T47D (cell line): Measurements from ENCODE around the gene ZIC2.

Source experiments
- DNase-seq, 2 experiments: peaks; one replicate each; pipeline versions ENCODE4 v3.0.0 to v3.0.0-alpha.2; 2011 to 2012; ENCODE audit warnings: low read depth in 1 of 2, low spot score in 1 of 2
- JUND ChIP-seq: IDR thresholded peaks from 2 replicates; pipeline ENCODE4 v1.6.1; 2012; ENCODE audit warnings: low read depth
- in situ Hi-C: cut with HindIII; loops from 2 replicates; pipeline ENCODE4 v1.10.0; 2016; ENCODE audit warnings: low sequenced_read_pairs, low pct_unique_long_range_greater_than_20kb

ZIC2 gene

DNA sequence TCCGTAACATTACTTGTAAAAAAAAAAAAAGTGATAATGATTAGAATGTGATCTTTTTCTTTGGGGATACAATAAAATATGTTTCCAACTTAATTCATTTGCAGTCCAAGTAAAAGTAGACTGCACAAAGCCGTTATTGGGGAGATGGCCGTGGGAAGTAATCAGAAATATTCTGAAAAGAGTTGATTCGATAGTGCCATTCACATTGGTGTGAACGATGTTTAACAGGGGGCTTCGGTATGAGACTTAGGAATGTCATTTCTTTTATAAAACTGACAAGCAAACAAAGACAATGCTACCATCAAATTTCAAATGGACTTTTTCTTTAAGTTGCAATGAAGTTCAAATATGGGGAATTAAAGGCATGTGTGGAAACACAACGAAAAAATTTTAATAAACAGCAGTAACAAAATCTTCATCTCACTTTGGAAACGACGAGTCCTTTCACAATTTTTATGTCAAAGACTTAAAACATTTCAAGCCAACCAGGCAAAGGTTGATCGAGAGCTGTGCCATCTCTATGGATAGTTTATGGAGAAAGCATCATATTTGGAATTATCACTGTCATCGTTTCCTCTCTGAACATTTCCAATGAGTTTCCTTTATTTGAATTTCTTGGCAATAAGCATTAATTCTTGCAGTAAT is 8.3 kb upstream of the ZIC2 start:
- in situ Hi-C loops, result no loop called here
- TF ChIP-seq JUND, result no peak
- DNase-seq, result no peak

DNA sequence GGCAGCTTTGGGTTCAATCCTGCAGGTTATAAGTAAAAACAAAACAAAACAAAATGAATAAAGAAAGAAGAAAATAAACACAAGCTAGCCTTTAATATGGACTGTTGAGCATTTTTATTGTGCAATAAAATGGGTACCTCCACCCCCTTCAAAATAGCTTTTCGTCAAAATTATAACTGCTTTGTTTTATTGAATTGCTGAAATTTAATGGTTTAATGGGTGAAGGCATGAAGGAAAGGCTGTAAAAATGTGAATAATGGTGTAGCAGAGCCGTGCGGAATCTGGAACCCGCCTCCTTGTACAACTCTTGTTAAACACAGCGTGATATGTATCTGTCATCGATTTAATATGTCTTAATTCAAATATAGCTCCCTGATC is 7.8 kb upstream of the ZIC2 start:
- no peak for TF ChIP-seq JUND
- DNase-seq, result no peak
- in situ Hi-C loops, result no loop called here

DNA sequence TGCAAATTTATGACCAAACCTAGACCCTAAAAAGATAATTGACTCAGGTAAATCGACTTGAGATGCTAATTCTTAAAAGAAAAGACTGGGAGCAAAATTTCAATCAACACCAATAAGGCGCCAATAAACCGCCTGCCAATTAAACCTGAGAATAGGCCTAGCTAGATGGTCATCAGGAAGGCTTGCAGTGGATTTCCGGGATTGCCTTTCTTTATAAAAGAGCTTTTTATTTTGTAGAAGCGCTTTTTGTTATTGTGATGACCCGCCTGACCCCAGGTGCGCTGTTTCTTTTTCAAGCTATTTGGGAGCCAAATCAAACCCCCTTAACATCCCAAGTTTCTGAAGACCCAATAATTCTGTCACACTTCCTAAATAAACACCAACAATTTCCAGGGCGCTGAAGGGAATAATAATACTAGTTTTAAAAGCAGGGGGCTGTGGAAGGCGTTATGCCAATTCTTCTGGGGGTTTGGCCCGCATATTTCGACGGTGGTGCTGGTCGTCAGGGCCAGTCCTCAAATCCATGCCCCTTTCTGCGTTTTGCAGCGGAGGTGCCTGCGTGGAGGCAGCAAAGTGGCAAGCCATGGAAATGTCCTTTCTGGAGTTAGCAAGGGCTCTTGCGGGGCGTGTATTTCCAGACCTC is 7.2 kb upstream of the ZIC2 start:
- DNase-seq, result no peak
- no peak for TF ChIP-seq JUND
- in situ Hi-C loops, result no loop called here

DNA sequence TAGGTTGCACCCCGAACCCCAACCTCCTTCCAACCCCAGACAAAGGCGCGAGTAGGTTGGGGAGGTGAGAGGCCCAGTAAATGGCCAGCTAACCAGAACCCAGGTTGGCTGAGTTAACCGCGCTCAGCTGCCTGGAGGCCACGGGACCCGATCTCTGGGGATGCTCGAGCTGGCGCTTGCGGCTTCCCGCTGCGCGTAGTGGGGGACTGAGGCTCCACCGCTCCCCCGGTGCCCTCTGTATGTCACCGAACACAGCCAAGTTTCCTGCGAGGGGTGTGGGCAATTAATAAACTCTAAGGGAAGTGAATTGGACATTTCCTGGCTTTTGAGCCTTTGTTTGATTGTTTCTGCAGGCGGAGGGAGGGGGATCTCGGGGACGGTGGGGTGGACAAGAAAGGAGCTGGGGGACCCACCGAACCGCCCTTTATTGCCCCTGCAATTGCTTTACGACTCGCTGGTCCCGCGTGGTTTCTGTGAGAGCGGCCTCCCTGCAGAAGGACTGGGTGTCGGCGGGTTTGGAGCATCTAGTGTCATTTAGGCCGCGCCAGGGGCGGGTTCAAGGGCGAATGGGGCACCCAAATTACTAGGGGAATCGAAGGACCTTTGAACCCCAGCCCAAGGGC is 6.5 kb upstream of the ZIC2 start:
- in situ Hi-C loops, result no loop called here
- no peak for DNase-seq
- no peak for TF ChIP-seq JUND

DNA sequence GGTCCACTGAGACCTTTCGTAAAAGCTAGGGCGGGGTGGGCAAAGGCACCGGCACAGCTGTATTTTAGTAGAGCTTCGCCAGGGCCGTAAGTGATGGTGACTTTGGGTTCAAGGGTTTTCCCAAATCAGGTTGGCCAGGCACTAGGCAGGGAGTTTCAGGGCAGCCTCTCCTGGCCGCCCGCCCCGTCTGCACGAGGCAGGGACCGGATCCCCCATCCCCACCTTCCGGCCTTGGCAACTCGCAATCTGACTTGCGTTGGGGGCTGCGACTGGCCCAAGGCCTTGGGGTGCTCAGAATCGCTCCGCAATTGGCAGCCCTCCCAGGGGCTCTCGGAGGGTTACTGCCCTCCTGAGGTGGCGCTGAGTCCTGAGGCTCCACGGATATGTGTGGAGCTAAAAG is 6.0 kb upstream of the ZIC2 start:
- no peak for DNase-seq
- no peak for TF ChIP-seq JUND
- in situ Hi-C loops, result no loop called here

DNA sequence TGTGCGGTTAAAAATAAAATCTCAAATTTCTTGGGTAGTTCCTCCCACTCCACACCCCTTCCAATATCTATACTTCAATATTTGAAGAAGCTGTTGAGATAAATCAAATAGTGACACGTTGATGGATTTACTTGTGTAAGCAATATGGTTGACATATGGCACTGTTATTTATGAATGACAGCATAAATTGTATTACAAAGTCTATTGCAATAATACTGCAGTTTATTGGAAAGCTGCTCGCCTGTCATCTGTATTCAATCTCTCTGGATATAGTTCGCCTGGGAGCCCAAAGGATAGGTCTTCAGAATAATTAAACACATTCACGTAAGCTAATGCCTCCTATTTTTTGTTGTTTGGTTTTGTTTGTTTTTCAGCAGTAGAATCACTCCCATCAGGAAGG is 5.0 kb upstream of the ZIC2 start:
- DNase-seq, result no peak
- TF ChIP-seq JUND, result no peak
- in situ Hi-C loops, result no loop called here

DNA sequence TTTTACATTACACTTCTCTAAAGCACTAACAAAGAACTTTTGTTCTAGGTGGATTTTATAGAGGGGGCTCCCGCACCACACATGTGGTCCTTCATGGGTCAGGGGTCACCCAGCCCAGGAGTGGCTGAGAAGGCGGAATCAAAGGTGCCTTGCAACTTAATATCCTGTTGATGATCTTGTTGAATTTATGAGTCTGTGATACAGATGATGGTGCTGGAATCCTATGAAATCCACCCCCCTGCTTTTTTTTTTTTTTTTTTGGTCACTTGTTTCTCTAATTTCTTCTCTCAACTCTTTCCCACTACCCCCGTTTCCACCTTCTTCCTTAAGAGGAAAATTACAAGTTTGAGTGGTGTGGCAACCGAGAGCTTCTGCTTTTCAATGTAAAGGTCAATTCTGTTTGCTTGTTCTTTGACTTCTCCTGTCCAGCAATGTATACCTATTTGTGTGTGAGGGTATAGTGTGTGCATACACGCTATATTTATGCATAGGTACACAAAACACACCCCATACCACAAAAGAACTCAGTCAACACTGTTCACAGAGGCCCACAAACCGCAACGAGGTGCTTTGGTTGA is 4.2 kb upstream of the ZIC2 start:
- in situ Hi-C loops, result no loop called here

DNA sequence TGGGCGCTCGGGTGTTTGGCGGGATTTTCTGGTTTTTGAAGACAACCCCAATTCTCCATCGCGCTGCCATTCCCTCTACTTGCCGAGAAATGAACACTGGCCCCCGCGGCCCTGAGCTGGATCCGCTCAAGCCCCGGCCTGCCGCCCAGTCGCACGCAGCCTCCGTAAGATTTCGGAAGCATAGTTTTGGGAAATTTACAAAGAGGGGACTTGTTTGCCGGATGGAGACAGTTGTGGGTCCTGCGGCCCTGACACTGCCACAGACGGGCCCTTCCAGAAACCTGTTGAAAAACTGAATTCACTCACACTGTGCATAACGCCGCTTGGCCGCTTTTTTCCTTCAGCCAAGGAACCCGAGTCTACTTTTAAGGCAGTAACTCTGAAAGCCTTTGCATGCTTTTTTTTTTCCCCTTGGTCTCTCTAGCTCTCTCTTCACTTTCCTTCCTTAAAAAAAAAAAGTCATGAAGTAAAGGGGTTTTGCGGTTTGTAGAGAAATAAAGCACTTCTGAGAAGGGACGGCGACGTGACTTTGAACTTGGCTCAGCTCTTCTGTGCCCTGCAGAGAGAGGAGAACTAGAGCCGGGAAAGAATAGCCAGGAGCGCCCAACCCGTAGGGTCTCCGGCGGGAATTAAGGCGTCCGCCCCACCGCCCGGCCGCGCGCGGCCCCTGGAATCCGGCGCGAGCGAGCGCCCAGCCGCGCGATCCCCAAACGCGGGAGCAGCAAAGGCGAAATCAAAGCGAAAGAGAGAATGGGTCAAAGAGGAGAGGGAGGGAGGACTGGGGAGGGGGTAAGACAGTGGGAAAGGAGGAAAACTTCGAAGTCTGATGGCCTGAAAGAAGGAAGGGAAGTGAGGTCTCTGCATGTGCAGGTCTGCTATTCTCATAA is 3.4 kb upstream of the ZIC2 start:
- DNase-seq, result no peak
- in situ Hi-C loops, result no loop called here
- no peak for TF ChIP-seq JUND

More for the DNA sequence above, 4.2 kb upstream of the ZIC2 start:
- DNase-seq, result no peak
- no peak for TF ChIP-seq JUND

DNA sequence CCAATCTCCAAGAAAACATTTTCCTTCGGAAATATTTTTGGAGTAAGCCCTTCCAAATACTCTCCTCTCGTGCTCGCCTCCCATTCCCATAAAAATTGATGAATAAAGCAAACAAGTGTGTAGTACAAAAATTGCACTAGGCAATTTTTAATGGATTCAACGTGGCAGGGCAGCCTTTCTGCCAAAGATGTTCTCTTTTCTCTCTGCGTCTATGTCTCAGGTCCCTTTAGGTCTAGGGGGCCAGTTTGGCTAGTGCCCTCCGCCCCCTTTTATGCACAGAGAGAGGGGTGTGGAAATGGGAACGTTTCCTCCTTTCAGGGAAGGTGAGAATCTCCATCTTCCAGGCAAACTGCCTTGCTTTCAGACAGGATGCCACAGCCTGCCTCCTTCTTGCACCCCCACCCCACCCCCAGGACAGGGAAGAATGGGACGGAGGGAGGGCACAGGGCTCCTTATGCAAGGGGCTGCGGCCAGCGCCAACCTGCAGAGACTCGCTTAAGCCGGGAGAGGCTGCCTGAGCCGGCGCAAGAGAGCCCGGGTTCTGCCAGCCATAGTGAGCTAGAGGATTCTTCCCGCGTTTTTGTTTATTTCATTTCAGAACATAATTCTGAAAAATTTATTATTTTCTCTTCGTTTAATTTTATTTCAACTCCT is 2.7 kb upstream of the ZIC2 start:
- no peak for TF ChIP-seq JUND
- no peak for DNase-seq
- in situ Hi-C loops, result no loop called here

DNA sequence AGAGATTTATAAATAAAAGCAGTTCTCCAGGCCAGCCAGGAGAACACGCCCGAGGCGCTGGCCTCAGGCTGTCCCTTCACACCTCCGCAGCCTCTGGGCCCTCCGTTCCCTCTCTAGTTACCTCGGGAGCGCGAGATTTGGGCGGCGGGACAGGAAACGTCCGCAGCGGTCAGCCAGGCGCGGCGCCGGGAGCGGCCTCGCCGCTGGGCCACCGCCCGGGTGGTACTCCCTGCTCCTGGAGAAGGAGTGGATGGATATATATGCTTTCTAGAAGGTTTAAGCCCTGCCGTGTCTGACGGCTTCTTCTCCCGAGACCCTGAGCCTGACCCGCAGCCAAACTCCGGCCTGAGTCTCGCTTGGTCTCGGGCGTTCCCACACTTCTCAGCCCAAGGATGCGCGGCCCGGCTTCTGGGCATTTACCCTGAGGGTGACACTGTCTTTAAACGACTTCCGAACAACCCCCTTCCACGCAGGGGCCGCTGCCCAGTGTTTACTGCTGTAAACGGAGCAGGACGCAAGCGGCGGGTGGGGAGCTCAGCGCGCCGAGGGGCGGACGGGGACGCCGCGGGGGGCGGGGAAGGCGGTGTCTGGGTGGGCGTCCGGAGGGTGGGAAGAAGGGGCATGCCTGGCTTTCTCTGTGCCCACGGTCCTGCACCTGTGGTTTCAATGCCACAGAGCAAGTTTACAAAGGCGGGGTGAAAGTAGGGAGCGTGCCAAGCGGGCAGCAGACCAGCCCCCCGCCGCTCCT is 2.0 kb upstream of the ZIC2 start:
- in situ Hi-C loops, result no loop called here
- no peak for TF ChIP-seq JUND
- DNase-seq, result peak in 1 of 2 experiments; percentile 49

DNA sequence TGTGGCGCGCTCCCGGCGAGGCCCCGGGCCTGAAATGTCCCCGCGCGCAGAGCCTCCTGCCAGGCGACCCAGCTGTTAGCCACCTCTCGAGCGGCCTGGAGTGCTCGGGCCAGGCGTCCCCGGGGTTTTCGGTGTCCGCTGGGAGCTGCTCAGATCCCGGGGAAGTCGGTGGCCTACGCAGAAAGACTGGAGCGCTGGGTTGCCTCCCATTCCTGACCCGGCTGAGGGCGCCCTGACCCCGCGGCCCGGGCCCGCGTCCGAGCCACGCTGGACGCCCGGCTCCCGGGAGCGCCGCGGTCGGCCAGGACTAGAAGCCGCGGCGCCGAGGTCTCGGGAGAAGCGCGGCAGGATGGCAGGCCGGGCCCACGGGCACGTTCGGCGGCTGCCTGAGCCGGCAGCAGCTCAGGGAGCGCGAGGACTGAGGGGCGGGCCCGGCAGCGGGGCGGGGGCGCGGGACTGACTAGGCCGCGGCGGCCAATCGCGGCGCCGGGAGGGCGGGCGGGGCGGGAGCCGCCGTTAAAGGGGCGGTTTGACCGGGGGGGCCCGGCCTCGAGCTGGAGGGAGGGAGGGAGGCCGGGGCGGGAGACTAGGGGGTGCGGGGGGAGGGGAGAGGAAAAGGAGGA is 1.3 kb upstream of the ZIC2 start:
- TF ChIP-seq JUND, result no peak
- DNase-seq, result peak; percentile 84 to 87
- in situ Hi-C loops, result no loop called here
